ENCODE results near the gene ENDOU. TPM values are rescaled to one million over a fixed set of nuclear protein-coding genes. Genes with fewer than 3 reads are reported as not detected.

Gene ENDOU
- polyA plus RNA-seq, 3 donors = 0.17 to 0.40 TPM; not detected in 1

- peak overlapping the region; percentile 41 to 79 (median 61) for H3K4me3 ChIP-seq (replicated peaks in 1 of 3; ENCODE audit: low read depth in 2 of 3, low read length in 3 of 3)
- H2AFZ ChIP-seq (ENCODE audit: insufficient read depth, low read depth, low read length, poor library complexity, severe bottlenecking) = peak overlapping the region; percentile 83
- H3K4me1 ChIP-seq (ENCODE audit: control insufficient read depth in 1 of 2, insufficient read depth in 2 of 2, low read length in 2 of 2) = peaks cover 62 to 66% of the 10 kb centered on the region in 2 donors
- Mint-ChIP-seq H3K4me3 (peak overlapping the region; percentile 88 to 96), H3K36me3 (peaks cover 0 to 2% of the 10 kb centered on the region in 2 donors), H3K27me3 (ENCODE audit: low read depth in 3 of 3) (peaks cover 2 to 13% (median 2%) of the 10 kb centered on the region in 3 donors), H3K4me1 (peaks cover 54% of the 10 kb centered on the region), H3K9me3 (peaks cover 0 to 6% (median 0%) of the 10 kb centered on the region in 7 donors), H3K27ac (peak overlapping the region in 6 of 7 donors; percentile 45 to 75 (median 59))
- H3K27ac ChIP-seq (ENCODE audit: low read depth in 1 of 2, low read length in 2 of 2) = no peak overlapping the region
- H3K9ac ChIP-seq (ENCODE audit: insufficient read depth, low read length, poor library complexity, severe bottlenecking) = peak overlapping the region; percentile 72
- H3K27me3 ChIP-seq (ENCODE audit: control insufficient read depth in 2 of 2, insufficient read depth in 2 of 2, low read length in 2 of 2) = no peaks in the 10 kb centered on the region
- H3K9me3 ChIP-seq (replicated peaks in 1 of 2; ENCODE audit: control insufficient read depth in 1 of 2, insufficient read depth in 1 of 2, low read length in 2 of 2) = no peaks in the 10 kb centered on the region
- peaks cover 44% of the 10 kb centered on the region for H4K20me1 ChIP-seq (ENCODE audit: insufficient read depth, low read length)
- WGBS (ENCODE audit: insufficient coverage) = 15% methylated on average over 3 of the region's 14 CpGs
- no peak for DNase-seq
- no peaks in the 10 kb centered on the region for H3K36me3 ChIP-seq (replicated peaks in 1 of 2; ENCODE audit: control insufficient read depth in 1 of 2, insufficient read depth in 2 of 2, low read length in 2 of 2)
- peak overlapping the region; percentile 86 for H3K4me2 ChIP-seq (replicated peaks; ENCODE audit: extremely low read depth, low read length, poor library complexity, severe bottlenecking)
- intact Hi-C loops (cut with micrococcal nuclease) = no loop called here
- TF ChIP-seq CTCF (IDR thresholded peaks at IDR 0.05) = no peak
- H3K79me2 ChIP-seq (ENCODE audit: insufficient read depth, low read length) = peaks cover 9% of the 10 kb centered on the region
These were observed 48.7 kb upstream of the ENDOU start for GRCh38 chr12:47773858-47774580.

- intact Hi-C loops (cut with micrococcal nuclease) = no loop called here
- WGBS (ENCODE audit: insufficient coverage) = under 1% methylated on average over 94 of the region's 106 CpGs
- peak; percentile 29 for TF ChIP-seq CTCF (IDR thresholded peaks at IDR 0.05)
- H3K36me3 ChIP-seq (replicated peaks in 1 of 2; ENCODE audit: control insufficient read depth in 1 of 2, insufficient read depth in 2 of 2, low read length in 2 of 2) = no peaks in the 10 kb centered on the region
- Mint-ChIP-seq H3K4me1 (peaks cover 53% of the 10 kb centered on the region), H3K4me3 (peak within 1 kb of the TSS; percentile 88 to 96), H3K36me3 (peaks cover 0 to 2% of the 10 kb centered on the region in 2 donors), H3K27ac (peak within 1 kb of the TSS in 6 of 7 donors; percentile 45 to 82 (median 65)), H3K27me3 (ENCODE audit: low read depth in 3 of 3) (peaks cover 2 to 13% (median 2%) of the 10 kb centered on the region in 3 donors), H3K9me3 (peaks cover 0 to 5% (median 0%) of the 10 kb centered on the region in 7 donors)
- H3K27me3 ChIP-seq (ENCODE audit: control insufficient read depth in 2 of 2, insufficient read depth in 2 of 2, low read length in 2 of 2) = no peaks in the 10 kb centered on the region
- no peaks in the 10 kb centered on the region for H3K9me3 ChIP-seq (replicated peaks in 1 of 2; ENCODE audit: control insufficient read depth in 1 of 2, insufficient read depth in 1 of 2, low read length in 2 of 2)
- peak; percentile 34 to 65 (median 64) for DNase-seq
- H2AFZ ChIP-seq (ENCODE audit: insufficient read depth, low read depth, low read length, poor library complexity, severe bottlenecking) = peak within 1 kb of the TSS; percentile 83
- peaks cover 36% of the 10 kb centered on the region for H4K20me1 ChIP-seq (ENCODE audit: insufficient read depth, low read length)
- peak within 1 kb of the TSS; percentile 86 for H3K4me2 ChIP-seq (replicated peaks; ENCODE audit: extremely low read depth, low read length, poor library complexity, severe bottlenecking)
- peaks cover 9% of the 10 kb centered on the region for H3K79me2 ChIP-seq (ENCODE audit: insufficient read depth, low read length)
- H3K4me3 ChIP-seq (replicated peaks in 1 of 3; ENCODE audit: low read depth in 2 of 3, low read length in 3 of 3) = peak within 1 kb of the TSS; percentile 41 to 79 (median 61)
- peaks cover 60 to 64% of the 10 kb centered on the region in 2 donors for H3K4me1 ChIP-seq (ENCODE audit: control insufficient read depth in 1 of 2, insufficient read depth in 2 of 2, low read length in 2 of 2)
- peak within 1 kb of the TSS; percentile 72 for H3K9ac ChIP-seq (ENCODE audit: insufficient read depth, low read length, poor library complexity, severe bottlenecking)
- no peak within 1 kb of the TSS for H3K27ac ChIP-seq (ENCODE audit: low read depth in 1 of 2, low read length in 2 of 2)
These were observed 48.0 kb upstream of the ENDOU start, which contains the start of gene SLC48A1 for GRCh38 chr12:47773062-47773857. SLC48A1 (plus strand) TSS chr12:47773238; CDS start chr12:47773305, 67 bp downstream.
